Brain pericyte (primary cell): ENCODE measurements around the gene SREBF2.
"Not testable (repeated sequence)": the region's sequence is repeated elsewhere in the genome, so short reads cannot be mapped to it uniquely, and the experiment has no call there.

Source experiments
- DNase-seq: peaks from one replicate; pipeline ENCODE4 v3.0.0-alpha.2; 2012; ENCODE audit warnings: low read depth, low spot score

Gene SREBF2

DNA sequence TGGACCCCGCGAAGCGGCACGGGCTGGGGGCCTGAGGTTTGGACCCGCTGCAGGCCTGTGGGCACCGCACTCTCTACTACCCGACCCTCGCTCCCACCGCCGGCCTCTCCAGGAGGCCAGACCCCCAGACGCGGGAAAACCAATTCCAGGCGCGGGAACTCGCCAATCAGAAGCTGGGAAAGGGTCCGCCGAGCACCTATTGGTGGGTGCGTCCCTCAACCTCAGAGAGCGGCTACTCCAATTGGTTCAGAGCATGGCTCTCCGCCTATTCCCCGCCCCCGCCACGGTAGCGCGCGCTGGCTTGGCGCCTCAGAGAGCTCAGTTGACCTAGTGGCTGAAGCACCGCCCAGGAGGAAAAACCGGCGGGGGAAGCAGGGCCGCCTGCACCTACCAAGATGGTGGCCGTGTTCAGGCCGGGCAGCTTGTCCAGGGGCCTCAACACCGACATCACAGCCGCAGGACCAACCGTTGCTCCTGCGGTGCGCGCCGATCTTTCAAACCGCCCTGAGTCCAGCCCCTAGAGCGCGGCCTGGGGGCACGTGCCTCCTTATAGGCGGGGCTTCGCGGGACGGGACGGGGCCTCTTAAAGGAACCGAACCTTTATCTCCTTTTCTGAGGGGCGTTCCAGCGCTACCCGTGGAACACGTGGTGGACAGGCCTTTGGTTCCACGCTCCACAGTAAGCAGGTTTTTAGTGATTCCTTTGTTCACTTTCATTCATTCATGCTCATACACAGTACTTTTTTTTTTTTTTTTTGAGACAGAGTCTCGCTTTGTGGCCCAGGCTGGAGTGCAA is 113.9 kb downstream of the SREBF2 start, which contains the start of gene CENPM:
TSS of gene CENPM (minus strand) at position 524 of the 795 bp plus-strand sequence. CDS start at position 448, 76 bp downstream.
- peak; percentile 82 for DNase-seq

DNA sequence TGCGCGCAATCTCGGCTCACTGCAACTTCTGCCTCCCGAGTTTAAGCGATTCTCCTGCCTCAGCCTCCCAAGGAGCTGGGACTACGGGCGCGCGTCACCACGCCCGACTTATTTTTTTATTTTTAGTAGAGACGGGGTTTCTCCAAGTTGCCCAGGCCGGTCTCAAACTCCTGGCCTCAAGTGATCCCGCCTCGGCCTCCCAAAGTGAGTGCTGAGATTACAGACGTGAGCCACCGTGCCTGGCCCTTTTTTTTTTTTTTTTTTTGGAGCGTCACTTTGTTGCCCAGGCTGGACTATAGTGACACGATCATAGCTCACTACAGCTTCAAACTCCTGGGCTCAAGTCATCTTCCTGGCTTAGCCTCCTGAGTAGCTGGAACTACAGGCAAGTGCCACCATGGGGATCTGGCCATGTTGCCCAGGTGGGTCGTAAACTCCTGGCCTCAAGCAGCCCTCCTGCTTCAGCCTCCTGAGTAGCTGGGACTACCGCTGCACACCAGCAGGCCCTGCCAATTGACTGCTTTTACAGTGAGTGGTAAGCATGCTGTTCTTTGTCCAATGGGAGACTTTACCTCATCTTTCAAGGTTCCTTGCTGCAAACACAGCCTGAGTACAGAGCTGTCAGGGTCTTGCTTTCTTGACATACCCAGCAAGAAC is 114.6 kb downstream of the SREBF2 start:
- no peak for DNase-seq

DNA sequence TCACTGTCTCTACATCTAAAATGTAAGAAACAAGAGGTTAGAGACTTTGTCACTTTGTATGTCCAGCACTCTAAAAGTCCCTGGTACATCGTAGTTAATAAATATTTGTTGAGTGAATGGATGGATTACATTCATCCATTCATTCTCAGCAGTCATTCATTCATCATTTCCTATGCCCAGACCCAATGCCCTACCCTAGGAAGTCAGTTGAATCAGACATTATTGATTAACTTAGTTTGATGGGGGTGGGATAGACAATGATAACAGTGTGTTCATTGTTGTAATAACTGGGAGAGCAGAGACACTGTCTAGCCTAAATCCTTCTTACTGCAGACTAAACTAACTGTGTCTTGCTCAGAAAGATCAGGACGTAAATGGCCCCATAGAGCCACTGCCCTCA is 115.2 kb downstream of the SREBF2 start:
- no peak for DNase-seq

DNA sequence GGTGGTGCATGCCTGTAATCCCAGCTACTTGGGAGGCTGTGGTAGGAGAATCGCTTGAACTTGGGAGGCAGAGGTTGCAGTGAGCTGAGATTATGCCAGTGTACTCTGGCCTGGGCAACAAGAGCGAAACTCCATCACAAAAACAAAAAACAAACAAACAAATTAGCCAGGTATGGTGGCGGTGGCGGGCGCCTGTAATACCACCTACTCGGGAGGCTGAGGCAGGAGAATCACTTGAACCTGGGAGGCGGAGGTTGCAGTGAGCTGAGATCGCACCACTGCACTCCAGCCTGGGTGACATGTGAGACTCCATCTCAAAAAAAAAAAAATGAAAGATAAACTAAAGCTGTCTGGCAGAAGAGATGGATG is 116.0 kb downstream of the SREBF2 start:
- DNase-seq = not testable (repeated sequence)

DNA sequence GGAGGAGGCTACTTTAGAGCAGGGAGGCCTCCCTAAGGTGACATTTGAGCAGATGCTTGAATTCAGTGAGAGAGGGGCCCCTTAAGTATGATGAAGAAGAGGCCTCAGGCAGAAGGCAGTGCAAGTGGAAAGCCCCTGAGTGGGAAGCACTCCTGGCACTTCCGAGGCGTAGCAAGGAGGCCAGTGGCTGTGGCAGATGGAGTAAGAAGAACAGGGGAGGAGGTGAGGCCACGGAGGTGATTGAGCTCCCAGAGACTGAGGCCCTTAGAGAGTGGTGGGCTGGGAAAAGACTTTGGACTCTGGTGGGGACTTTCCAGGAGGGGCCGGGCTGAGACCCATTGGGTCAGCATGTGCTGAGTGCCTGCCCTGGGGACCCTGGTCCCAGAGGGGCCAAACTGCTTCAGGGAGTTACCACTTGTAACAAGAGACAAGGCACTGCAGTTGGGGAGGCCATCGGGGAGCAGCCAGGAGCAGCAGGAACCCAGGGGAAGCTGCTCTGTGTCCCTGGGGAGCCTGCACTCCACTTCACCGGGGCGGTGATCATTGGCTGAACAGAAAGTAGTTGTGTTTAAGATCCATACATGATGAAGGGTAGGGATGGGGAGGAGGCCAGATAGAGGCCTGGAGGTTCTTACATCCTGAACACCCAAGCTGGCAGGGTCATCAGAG is 116.5 kb downstream of the SREBF2 start:
- DNase-seq = no peak

DNA sequence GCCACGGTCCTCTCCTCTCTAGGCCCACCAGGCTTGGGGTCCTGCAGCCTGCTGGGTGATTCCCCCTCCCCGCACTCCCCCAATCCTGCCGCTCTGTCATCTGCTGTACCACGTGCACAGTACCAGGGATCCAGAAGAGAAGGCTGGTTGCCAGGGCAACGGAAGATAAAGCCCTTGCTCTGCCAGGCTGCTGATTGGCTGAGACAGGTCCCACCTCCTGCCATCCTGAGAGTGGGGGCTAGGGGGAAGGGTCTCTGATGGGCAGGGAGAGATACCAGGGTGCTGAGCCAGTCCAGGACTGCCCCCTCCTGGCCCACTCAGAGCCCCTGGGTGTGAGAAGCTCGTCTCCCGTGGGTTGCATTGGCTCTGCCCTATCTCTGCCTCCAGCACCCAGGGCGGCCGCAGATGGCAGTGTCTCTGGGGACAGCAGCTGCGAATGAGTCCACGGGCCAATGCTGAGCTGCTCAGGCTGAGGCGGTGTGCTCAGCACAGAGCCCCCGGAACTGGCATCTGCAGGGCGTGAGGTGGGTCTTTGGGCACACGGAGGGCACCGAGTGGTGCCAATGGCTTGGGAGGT is 119.1 kb downstream of the SREBF2 start, which contains the start of gene SMIM45:
TSS of gene SMIM45 (plus strand) at position 253 of the 577 bp plus-strand sequence.
- DNase-seq = no peak

DNA sequence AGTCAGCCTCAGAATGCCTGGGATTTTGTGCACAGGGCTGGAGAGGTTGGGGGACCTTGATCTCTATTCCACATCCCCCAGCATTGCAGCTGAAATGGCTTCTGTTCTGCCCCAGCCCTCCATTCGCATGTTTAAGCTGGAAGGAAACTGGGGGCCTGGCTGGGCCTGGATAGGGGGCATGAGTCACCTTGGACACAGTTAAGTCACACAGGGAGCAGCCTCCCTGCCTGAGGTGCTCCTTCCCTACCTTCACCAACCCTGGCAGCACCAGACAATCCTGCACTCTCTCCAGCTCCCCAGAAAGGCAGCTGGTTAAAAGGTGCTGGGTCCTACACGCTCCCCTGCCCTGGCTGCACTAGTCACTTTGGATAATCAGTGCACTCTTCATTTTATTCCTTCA is 119.8 kb downstream of the SREBF2 start:
- no peak for DNase-seq
